KOPT-K1 (cell line): Measurements from ENCODE around the gene CRYBB1.

Experiments
- H3K27ac ChIP-seq: fragments of 200-600 bp; sonication (generic); 2 replicates; pipeline ENCODE4 v1.5.1; 2016; ENCODE audit warnings: antibody characterized with exemption, mild to moderate bottlenecking, low read depth, low read length; ENCODE audit not compliant: poor library complexity, severe bottlenecking
- H3K36me3 ChIP-seq: fragments of 200-600 bp; sonication (generic); 2 replicates; pipeline ENCODE4 v1.5.1; 2017; ENCODE audit warnings: antibody characterized with exemption, mild to moderate bottlenecking, low read length, moderate library complexity; ENCODE audit not compliant: insufficient read depth
- H3K9me3 ChIP-seq: fragments of 200-600 bp; sonication (generic); 2 replicates; pipeline ENCODE4 v1.5.1; 2017; ENCODE audit warnings: antibody characterized with exemption, low read length, mild to moderate bottlenecking; ENCODE audit not compliant: insufficient read depth, poor library complexity, severe bottlenecking

The CRYBB1 gene

DNA sequence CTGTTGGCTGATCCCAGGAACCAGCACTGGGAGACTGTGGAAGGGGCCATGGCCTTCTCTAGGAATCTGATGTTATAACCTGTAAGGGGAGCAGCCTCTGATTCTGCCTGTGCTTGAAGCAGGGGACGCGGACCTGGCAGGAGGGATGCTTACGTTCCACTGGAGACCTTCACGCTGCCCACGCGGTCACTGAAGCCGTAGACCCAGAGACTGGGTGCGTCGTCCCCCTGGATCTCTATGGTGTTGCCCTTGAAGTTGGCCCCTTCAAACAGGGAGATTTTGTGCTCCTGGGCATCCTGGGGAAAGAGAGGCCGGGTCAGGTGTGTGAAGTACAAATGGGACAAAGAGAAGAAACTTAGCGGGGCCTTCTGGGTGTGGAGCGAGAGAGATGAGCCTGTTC, 16.1 kb downstream of the CRYBB1 start:
- no peak overlapping the region for H3K27ac ChIP-seq
- H3K36me3 ChIP-seq = no peaks in the 10 kb centered on the region
- no peaks in the 10 kb centered on the region for H3K9me3 ChIP-seq

DNA sequence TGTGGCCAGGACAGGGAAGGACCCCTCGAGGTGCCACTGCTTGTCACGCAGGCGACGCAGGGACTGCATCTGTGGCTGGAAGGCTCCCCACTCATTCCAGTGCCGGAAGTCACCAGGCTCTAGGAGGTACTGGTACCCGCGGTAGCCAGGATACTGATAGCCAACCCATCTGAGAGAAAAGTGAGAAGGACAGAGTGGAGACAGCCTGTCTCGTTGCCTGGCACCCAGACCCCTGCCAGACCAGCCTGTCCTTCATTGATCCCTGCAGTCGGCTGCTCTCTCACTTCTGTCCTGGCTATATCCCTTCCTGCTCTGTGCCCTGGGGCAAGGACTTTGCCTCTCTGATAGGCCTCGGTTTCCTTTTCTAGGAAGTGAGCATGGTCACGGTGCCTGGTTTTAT, 18.3 kb downstream of the CRYBB1 start:
- Histone ChIP-seq H3K9me3 (no peaks in the 10 kb centered on the region), H3K27ac (no peak overlapping the region), H3K36me3 (no peaks in the 10 kb centered on the region)

DNA sequence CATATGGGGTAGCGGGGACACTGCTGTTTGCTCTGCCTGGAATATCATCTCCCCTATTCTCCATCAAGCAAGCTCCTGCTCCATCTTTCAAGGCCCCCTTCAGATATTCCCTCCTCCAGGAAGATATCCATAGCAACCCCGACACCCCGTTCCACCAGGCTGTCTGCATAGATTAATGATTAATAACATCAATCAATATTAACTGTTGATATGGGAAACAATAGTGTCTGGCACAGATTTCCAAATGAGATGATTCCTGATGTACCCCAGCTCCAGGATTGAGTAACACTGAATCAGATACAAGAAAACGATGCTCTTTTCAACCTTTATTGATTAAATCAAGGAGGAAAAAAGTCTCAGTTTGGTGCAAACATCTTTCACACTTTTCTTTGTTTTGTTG, 20.3 kb downstream of the CRYBB1 start:
- Histone ChIP-seq H3K36me3 (no peaks in the 10 kb centered on the region), H3K9me3 (no peaks in the 10 kb centered on the region)

DNA sequence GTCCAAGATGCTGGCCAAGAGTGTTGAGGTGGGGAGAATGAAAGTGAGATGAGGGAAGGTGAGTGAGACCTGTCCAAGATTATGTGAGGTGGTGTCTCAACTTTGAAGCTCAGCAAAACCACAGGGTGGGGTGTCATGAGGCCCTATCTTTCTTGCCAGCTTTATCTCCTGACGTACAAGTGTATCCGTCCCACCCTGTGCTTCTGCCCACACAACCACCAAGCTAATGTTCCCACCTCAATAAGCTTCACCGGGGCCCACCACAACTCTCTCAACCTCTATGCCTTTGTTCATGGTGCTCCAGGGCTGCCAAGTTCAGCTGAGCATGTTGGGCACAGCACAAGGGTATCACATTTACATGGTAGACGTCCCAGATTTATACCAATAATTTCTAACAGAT, 20.8 kb downstream of the CRYBB1 start:
- H3K27ac ChIP-seq = peak overlapping the region; percentile 51
- H3K9me3 ChIP-seq = no peaks in the 10 kb centered on the region
- no peaks in the 10 kb centered on the region for H3K36me3 ChIP-seq

More for the DNA sequence above, 20.3 kb downstream of the CRYBB1 start:
- H3K27ac ChIP-seq = peak overlapping the region; percentile 51

DNA sequence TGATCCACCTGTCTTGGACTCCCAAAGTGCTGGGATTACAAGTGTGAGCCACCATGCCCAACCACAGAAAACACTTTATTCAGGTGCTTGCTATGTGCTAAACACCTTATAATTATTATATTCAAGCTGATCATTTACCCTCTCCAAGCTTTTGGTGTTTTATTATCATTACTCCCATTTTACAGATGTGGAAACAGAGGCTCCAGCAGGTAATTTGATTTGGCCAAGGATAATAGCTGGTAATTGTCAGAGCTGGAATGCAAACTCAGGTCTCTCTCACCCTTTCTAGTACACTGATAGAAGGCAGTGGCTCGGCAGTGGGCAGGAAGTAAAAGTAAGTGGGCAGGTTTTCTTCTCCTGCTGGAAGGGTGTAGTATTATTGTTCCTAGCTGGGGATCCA, 24.1 kb downstream of the CRYBB1 start:
- H3K27ac ChIP-seq = peak overlapping the region; percentile 48
- H3K9me3 ChIP-seq = no peaks in the 10 kb centered on the region

DNA sequence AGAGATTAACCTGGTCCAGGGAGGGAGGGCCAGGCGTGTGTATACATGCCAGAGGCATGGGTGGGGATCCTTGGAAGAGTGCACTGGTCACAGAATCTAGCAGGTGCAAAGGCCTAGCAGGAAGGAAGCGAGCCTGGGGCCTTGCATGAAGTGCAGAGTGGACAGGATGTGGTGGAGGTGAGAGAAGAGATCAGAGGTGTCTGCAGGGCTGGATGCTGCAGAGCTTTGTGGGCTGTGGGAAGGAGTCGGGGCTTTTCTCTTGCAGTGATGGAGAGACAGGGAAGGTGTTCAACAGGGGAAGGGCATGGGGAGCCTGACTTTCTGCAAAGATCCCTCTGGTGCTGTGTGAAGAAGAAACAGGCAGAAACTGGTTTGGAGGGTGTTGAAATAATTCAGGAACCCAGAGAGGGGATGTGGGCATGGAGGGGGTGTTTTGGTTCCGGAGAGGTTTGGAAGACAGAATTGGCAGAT, 25.4 kb downstream of the CRYBB1 start:
- H3K9me3 ChIP-seq = no peaks in the 10 kb centered on the region
- peak overlapping the region; percentile 66 for H3K27ac ChIP-seq
- peaks cover 3% of the 10 kb centered on the region; the same call in 1 of the 2 replicates for H3K36me3 ChIP-seq

More for the DNA sequence above, 24.1 kb downstream of the CRYBB1 start:
- no peaks in the 10 kb centered on the region for H3K36me3 ChIP-seq

DNA sequence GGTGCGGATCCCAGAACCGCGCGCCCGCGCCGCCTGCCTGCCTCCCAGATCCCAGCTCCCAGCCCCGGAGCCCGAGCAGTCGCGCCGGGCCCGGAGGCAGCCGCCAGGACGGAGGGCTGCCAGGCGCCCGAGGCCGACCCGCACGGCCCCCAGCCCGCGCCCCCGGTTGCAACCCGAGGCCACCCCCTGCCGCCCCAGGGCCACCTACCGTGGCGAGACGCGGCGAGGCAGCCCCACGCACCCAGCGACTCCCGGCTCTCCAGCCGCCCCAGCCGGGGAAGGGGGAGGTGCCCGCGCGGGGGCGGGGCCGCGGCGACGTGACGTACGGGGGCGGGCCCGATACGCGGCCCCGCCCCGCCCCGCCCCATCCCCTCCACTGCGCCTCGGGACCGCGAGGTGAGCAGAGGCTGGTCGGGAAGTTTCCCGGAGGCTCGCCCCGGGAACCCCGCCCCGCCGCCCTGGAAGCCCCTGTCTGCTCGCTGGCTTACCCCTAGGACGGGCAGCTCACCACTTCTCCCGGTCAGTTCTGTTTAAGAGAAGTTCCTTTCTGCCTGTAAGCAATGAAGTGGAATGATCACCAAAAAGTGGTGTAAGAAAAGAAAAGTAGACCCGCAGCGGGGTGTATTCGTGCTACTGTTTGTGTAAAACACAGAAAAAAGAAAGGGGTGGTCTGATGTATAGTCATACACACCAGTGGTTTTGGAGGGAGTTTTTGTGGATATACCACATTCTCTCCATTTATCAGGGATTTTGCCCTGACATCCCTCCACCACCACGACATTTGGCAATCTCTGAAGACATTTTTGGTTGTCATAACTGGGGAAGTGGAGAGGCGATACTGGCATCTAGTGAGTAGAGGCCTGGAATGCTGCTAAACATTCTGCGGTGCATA, 27.7 kb downstream of the CRYBB1 start, which contains the start of gene TPST2:
TPST2 (minus strand) TSS at position 288 of the 892 bp plus-strand sequence. CDS start 48,502 bp downstream, outside the sequence.
- no peaks in the 10 kb centered on the region for H3K9me3 ChIP-seq
- peak within 1 kb of the TSS; percentile 75 for H3K27ac ChIP-seq
- H3K36me3 ChIP-seq = peaks cover 8% of the 10 kb centered on the region

DNA sequence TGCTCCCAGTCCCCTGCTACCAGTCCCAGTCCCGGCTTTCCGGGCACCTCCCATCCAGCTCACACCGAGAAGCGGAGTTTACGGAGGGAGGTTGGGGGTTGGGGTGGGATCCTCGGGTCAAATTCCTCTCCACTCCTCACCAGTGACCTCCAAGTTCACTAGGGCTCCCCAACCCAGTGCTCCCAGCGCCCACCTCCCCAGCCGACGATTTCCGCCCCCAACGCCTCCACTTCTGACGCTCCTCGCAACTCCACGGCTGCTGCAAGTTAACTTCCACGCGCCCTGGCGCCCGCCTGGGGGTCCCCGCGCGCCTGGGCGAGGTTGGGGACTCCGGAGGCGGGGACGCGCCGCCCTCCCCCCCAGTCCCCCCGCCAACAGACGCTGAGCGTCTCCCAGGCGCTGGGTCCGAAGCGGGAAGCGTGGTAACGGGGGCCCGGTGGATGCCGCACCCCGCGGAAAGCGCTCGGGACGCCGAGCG, 28.4 kb downstream of the CRYBB1 start:
- no peaks in the 10 kb centered on the region for H3K9me3 ChIP-seq
- H3K27ac ChIP-seq = peak overlapping the region; percentile 75
- H3K36me3 ChIP-seq = peaks cover 8% of the 10 kb centered on the region

DNA sequence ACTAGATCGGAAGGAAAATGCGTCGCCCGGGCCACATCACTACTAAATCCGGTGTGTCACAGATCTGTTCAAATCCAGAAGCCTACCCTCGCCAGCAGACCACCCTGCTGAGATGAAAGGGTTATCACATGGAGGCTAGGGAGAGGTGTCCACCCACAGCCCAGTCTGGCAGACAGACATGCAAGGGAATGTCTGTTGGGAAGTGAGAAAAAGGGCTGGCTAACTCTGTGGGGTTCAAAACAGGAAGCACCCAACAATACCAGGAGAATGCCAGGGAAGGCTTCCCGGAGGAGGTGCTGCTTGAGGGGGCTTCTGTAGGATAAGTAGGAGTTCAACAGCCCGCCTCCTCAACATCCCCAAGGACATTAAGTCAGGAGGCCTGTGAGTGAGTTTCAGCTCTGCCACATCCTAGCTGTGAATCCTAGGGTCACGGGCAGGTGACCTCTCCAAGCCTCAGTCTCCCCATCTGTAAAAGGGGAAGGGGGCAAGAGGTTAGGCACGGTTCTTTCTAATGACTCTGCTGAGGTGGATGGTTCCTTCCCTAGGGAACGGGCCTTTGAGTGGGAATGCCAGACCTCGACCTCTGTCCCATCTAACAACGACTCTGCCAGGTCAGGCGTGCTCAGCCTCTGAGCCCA, 29.0 kb downstream of the CRYBB1 start:
- Histone ChIP-seq H3K9me3 (no peaks in the 10 kb centered on the region), H3K36me3 (peaks cover 14% of the 10 kb centered on the region), H3K27ac (peak overlapping the region; percentile 75)

DNA sequence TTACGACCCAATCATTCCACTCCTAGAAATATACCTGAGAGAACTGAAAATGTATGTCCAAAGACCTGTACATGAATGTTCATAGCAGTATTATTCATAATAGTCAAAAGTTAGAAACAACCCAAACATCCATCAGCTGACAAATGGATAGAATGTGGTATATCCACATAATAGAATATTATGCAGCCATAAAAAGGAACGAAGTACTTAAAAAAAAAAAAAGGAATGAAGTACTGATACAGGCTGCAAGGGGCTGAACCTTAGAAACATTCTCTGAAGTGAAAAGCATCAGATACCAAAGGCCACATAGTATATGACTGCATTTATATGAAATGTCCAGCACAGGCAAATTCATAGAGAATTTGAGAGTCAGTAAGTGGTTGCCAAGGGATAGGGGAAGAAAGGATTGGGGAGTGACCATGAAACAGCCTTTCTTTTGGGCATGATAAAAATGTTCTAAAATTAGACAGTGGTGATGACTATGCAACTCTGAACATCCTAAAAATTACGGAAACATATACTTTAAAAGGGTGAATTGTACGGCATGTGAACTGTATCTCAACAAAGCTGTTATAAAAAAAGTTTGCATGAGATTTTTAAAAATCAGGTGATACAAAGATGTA, 29.7 kb downstream of the CRYBB1 start:
- Histone ChIP-seq H3K27ac (no peak overlapping the region), H3K9me3 (no peaks in the 10 kb centered on the region), H3K36me3 (peaks cover 19% of the 10 kb centered on the region)

DNA sequence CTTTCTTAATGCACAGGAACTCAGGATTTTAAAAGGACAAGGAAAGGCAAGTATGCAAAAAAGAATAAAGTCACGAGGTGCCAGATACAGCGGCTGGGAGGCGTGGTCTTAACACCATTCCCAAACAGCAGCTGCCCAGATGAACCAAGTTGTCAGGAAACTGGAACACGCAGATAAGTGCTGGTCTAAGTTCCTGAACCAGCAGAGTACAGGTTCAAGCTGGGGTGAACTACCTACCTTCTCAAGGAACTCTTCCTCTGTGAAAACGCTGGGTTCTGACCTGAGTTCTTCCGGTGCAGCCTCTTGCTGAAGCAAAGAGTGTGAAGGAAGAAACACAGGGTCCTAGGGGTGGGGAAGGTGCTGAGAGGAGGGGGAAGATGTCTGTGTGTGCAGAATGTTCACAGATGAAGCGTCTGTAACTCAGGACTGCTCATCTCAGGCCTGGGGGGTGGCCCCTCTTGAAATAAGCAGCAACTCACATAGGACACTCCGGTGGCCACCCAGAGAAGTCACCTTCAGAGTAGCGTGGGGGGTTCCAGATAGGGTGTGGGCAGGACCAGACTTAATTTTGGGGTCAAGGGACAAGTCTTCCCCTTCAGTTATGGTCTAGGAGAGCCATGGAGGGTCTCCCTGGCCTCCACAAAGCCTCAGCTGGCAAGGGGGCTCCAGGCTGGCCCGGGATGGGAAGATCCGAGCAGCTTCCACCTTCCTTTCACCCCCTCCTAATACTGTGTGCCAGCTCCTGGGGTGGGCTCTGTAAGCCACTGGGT, 31.1 kb downstream of the CRYBB1 start:
- Histone ChIP-seq H3K27ac (peak overlapping the region; percentile 58), H3K36me3 (peaks cover 30% of the 10 kb centered on the region), H3K9me3 (no peaks in the 10 kb centered on the region)

DNA sequence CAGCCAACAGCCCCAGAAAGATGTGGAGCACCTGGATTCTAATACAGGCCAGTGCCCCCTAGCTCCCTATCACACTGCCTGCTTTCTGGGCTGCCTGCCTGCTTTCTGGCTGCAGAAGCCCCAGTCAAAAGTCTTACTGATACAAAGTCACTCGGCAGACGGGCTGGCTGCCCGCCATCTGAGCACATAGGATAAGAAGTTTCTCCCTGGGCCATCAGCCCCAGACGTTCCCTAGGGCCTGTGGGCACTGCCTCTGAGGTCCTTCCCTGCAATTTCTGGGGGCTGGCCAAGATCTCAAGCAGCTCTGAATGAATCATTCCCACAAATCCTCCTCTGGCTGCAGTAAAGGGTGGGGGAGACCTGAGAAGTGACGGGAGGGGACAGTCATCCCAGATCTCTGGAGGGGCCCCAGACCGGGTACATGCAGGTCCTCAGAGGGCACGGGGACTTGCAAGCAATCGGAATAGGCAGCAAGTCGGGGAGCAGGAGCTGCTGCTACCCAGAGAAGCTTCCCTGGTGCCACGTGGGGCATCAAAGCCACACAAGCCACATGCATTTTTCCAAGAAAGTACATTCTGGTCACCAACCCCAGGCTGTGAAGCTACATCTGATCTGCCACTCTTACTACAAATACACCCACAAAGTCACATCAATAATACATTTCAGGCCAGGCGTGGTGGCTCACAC, 32.6 kb downstream of the CRYBB1 start:
- H3K27ac ChIP-seq = peak overlapping the region; percentile 61
- H3K36me3 ChIP-seq = peaks cover 41% of the 10 kb centered on the region
- H3K9me3 ChIP-seq = no peaks in the 10 kb centered on the region

DNA sequence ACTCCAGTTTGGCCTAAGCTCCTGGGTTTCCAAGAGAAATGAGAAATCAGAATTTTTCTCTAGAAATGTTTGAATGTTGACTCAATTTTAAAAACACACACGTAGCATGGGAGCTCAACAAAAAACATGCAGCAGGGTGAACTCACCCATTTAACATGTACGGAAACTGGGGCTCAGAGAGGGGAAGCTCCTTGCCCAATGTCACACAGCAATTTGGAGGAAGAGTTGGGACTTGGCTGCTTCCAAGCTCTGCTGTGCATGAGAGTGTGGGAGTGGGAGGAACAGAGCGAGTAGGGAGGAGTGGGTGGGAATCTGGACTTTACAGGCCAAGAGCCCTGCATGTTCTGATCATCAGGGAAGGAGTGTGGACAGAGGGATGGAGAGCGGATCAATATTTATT, 33.8 kb downstream of the CRYBB1 start:
- H3K36me3 ChIP-seq = peaks cover 41% of the 10 kb centered on the region
- peak overlapping the region; percentile 23 for H3K27ac ChIP-seq
- H3K9me3 ChIP-seq = no peaks in the 10 kb centered on the region

DNA sequence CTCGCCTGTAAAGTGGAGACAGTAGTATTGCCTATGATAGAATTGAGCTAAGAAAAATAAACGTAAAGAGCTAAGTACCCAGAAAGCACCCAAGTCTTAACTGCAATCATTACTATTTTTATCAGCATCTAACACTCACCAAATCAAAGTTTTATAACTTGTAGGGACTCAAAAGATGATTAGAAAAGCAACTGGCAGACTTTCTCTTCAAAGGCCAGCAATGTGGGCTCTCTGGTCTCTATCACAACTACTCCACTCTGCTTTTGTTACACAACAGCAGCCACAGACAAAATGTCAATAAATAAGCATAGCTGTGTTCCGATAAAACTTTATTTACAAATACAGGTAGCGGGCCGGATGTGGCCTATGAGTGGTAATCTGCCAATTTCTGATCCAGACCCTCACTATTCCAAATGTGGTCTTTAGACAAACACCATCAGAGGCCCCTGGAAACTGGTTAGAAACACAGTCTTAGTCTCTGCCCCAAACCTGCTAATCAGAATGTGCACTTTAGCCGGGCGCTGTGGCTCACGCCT, 36.1 kb downstream of the CRYBB1 start:
- Histone ChIP-seq H3K9me3 (no peaks in the 10 kb centered on the region), H3K36me3 (peaks cover 38% of the 10 kb centered on the region), H3K27ac (peak overlapping the region; percentile 84)
